ENCODE data around the gene PWP2. TPM values are rescaled to one million over a fixed set of nuclear protein-coding genes. Genes with fewer than 3 reads are reported as not detected.

Gene PWP2
- total and polyA plus RNA-seq, 2 of the 4 experiments (the other 2 are of a cell fraction): 2.4 to 7.0 TPM

DNA sequence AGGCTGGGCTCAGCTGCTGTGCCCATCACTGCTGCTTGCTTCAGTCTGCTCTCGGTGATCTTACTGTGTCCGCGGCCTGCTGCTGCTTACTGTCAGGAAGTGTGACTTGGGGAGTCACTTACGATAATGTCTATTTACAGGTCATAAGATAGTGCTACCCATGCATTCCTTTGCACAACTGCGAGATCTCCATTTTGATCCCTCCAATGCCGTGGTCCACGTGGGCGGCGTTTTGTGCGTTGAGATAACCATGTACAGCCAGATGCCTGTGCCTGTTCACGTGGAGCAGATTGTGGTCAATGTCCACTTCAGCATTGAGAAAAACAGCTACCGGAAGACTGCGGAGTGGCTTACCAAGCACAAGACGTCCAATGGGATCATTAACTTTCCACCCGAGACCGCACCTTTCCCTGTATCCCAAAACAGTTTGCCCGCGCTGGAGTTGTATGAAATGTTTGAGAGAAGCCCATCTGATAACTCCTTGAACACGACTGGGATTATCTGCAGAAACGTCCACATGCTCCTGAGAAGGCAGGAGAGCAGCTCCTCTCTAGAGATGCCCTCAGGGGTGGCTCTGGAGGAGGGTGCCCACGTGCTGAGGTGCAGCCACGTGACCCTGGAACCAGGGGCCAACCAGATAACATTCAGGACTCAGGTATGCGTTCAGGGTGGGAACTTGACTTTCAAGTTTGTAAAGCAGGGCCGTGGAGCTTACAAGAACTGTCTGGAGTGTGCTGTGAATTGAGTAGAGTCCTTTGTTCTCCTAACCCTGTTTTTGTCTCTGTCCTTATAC is 24.4 kb upstream of the PWP2 start:
- dilution Hi-C loops (cut with HindIII; ENCODE audit: low sequenced_read_pairs, unreplicated experiment) (no loop called here), in situ Hi-C loops (cut with MboI; ENCODE audit: low sequenced_read_pairs) (no loop called here), intact Hi-C loops (cut with micrococcal nuclease) (no loop called here)
- H2BK15ac ChIP-seq (ENCODE audit: low read depth, low read length): no peak overlapping the region
- H2AK9ac ChIP-seq (replicated peaks; ENCODE audit: low read depth, low read length, poor library complexity): peak overlapping the region; percentile 25
- peaks cover 9% of the 10 kb centered on the region; the same call in 1 of the 2 replicates for H3K9me1 ChIP-seq (ENCODE audit: insufficient read depth, low read length)
- no peak overlapping the region for H2AFZ ChIP-seq (replicated peaks; ENCODE audit: low read length, poor library complexity)
- no peak overlapping the region for H4K91ac ChIP-seq (ENCODE audit: insufficient read depth, low read depth, low read length)
- no peak overlapping the region for H3K56ac ChIP-seq (ENCODE audit: extremely low read depth, insufficient read depth, low read length)
- H2BK20ac ChIP-seq (ENCODE audit: low read depth, low read length): no peak overlapping the region
- H3K4ac ChIP-seq (ENCODE audit: low read depth, low read length): no peak overlapping the region
- H3K9ac ChIP-seq (ENCODE audit: low read depth, low read length): no peak overlapping the region
- H3K9me3 ChIP-seq (ENCODE audit: control insufficient read depth, insufficient read depth, low read length): no peaks in the 10 kb centered on the region
- DNase-seq (no peak), ATAC-seq (ENCODE audit: low read depth) (no peak)
- no peak overlapping the region for H4K5ac ChIP-seq (ENCODE audit: low read depth, low read length)
- no TSS peak for BruUV-seq (replicated peaks)
- no peak overlapping the region for H3K4me3 ChIP-seq (ENCODE audit: insufficient read depth, low read depth, low read length)
- no peak overlapping the region for H3K18ac ChIP-seq (ENCODE audit: low read depth, low read length)
- no peak overlapping the region for H2AK5ac ChIP-seq (ENCODE audit: low read depth, low read length)
- no peak overlapping the region for H3K4me2 ChIP-seq (ENCODE audit: low read depth, low read length)
- H3K27me3 ChIP-seq (ENCODE audit: control insufficient read depth, insufficient read depth, low read length): no peaks in the 10 kb centered on the region
- H4K8ac ChIP-seq (ENCODE audit: low read depth in 2 of 2, low read length in 2 of 2): no peak overlapping the region
- H3K27ac ChIP-seq (ENCODE audit: insufficient read depth, low read length): no peak overlapping the region
- ChIA-PET POLR2A (ENCODE audit: unreplicated experiment) (no interaction called here), CTCF (interaction anchor here (1.0 kb wide), 1 partner anchor 9 kb away, joined by 4 read pairs; no protein-coding TSS in a partner anchor)
- H3K79me1 ChIP-seq (ENCODE audit: low read depth in 1 of 2, low read length in 2 of 2): peaks cover 15 to 20% of the 10 kb centered on the region in 2 experiments; a peak in 3 of 4 replicates
- H2BK5ac ChIP-seq (ENCODE audit: low read depth, low read length, poor library complexity, severe bottlenecking): no peak overlapping the region
- H3K23ac ChIP-seq (ENCODE audit: low read depth, low read length): no peak overlapping the region
- H3K4me1 ChIP-seq (ENCODE audit: control insufficient read depth, insufficient read depth, low read length): no peaks in the 10 kb centered on the region
- H3K36me3 ChIP-seq (ENCODE audit: control insufficient read depth, insufficient read depth, low read length): peaks cover 54% of the 10 kb centered on the region
- no peak overlapping the region for H2BK120ac ChIP-seq (ENCODE audit: low read depth, low read length)
- H3K14ac ChIP-seq (replicated peaks; ENCODE audit: low read depth, low read length): no peak overlapping the region
- no peak for TF ChIP-seq CHD1 (IDR thresholded peaks at IDR 0.05; ENCODE audit: low read depth, low read length)
- TF ChIP-seq, protein P1, sequence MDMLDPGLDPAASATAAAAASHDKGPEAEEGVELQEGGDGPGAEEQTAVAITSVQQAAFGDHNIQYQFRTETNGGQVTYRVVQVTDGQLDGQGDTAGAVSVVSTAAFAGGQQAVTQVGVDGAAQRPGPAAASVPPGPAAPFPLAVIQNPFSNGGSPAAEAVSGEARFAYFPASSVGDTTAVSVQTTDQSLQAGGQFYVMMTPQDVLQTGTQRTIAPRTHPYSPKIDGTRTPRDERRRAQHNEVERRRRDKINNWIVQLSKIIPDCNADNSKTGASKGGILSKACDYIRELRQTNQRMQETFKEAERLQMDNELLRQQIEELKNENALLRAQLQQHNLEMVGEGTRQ (IDR thresholded peaks at IDR 0.05; ENCODE audit: low read depth, low read length): no peak
- no peak for TF ChIP-seq SMC3 (IDR thresholded peaks at IDR 0.05; ENCODE audit: low read depth, low read length)
- no peak for TF ChIP-seq BHLHE40 (IDR thresholded peaks at IDR 0.05; ENCODE audit: low read depth, low read length)
- no peak for TF ChIP-seq NFE2L2 (IDR thresholded peaks at IDR 0.05; ENCODE audit: low read depth, low read length)
- TF ChIP-seq FOS (IDR thresholded peaks at IDR 0.05; ENCODE audit: low read depth, low read length): no peak
- TF ChIP-seq RCOR1 (IDR thresholded peaks at IDR 0.05; ENCODE audit: insufficient replicate concordance, low read length): no peak
- WGBS, 2 experiments (ENCODE audit: extremely low coverage in 2 of 2, insufficient read length in 1 of 2): 99% methylated on average over 10 of the region's 24 CpGs; no CpG with 5 or more reads in 1 of the 2 experiments
- H4K20me1 ChIP-seq (ENCODE audit: insufficient read depth, low read length): peaks cover 4% of the 10 kb centered on the region; the same call in 1 of the 2 replicates

Measured in IMR-90 (cell line).